GM12865 (cell line): Measurements from ENCODE around the gene MCF2L.
A peak's percentile ranks its signal among the peaks of the same experiment; 100 is the strongest.

Source experiments
- DNase-seq: peaks from one replicate; pipeline ENCODE4 v3.0.0; 2010; ENCODE audit warnings: low read depth
- H3K4me3 ChIP-seq: 2 replicates; pipeline ENCODE4 v1.5.1; 2011; ENCODE audit warnings: mild to moderate bottlenecking, low read depth, low read length, control low read depth
- TF ChIP-seq, protein P1 (sequence below): IDR thresholded peaks from 2 replicates; pipeline ENCODE4 v1.5.1; 2011; ENCODE audit warnings: low read length, control low read depth, low read depth, inconsistent platforms; ENCODE audit not compliant: insufficient read depth; ENCODE audit errors: missing control alignments

Gene MCF2L

DNA sequence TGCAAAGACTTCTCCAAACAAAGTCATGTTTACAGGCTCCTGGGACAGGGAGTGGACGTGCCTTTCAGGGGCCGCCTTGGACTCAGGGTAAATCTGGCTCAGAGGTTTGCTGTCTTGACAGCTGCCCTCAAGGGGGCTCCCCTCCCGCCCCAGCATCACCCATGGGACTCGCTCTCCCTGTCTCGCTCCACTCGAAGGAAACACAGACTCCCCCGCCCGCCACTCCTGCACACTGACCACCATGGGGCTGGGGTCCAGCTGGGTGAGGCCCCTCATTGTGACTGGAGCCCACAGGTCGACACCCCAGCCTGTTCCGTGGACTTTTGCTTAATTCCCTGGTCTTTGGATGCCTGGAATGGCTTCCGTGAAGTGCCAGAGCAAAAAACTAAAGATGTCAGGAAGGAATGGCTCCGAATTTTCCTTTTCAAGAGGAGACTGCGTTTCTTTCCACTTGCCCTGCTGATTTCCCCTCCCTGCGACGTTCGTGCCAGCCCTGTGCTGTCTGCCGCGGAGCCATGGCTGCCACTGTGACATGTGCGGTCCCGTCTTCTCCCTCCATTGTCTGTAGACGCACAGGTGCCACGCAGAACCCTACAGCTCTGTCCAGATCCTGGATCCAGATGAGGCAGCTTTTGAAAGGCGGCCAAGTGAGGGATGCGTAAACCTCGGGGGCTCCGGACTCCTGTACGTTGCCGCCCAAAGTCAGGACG, 48.6 kb downstream of the MCF2L start:
- TF ChIP-seq, protein P1, sequence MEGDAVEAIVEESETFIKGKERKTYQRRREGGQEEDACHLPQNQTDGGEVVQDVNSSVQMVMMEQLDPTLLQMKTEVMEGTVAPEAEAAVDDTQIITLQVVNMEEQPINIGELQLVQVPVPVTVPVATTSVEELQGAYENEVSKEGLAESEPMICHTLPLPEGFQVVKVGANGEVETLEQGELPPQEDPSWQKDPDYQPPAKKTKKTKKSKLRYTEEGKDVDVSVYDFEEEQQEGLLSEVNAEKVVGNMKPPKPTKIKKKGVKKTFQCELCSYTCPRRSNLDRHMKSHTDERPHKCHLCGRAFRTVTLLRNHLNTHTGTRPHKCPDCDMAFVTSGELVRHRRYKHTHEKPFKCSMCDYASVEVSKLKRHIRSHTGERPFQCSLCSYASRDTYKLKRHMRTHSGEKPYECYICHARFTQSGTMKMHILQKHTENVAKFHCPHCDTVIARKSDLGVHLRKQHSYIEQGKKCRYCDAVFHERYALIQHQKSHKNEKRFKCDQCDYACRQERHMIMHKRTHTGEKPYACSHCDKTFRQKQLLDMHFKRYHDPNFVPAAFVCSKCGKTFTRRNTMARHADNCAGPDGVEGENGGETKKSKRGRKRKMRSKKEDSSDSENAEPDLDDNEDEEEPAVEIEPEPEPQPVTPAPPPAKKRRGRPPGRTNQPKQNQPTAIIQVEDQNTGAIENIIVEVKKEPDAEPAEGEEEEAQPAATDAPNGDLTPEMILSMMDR = no peak
- no peak overlapping the region for H3K4me3 ChIP-seq
- no peak for DNase-seq

DNA sequence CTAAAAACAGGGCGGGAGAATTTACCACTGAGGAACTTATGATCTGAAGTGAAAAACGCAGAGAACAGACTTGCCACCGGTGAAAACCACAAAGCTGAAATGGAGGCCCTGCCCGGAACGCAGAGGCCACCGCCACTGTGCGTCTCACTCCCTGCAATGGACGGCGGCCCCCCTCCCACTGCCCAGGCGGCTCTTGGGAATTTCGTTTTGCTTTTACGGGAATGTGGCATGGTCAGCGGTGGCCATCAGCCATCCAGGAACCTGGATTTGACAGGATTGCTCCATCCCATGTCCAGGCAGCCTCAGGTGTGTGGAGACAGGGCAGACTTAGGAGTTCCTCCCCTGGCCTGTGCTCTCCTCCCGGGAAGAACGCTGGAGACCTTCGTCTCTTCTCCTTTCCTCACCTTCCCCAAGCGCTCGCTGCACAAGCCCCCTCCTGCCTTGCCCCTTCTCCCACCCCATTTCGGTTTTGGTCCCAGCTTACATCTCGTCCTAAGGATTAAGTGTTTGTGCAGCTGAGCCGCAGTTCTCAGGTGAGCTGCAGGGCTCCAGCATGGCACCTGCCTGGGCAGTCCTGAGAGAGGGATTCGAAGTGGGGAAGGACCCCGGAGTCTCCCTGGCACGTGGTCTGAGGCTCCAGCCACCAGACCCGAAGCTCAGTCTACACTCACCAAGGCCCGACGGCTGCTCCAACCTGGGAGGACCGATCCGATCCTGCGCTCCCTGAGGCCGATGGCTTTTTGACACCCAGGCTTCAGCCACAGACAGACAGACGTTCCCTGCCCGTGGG, 49.9 kb downstream of the MCF2L start:
- no peak overlapping the region for H3K4me3 ChIP-seq
- DNase-seq = no peak
- TF ChIP-seq, protein P1 = no peak

DNA sequence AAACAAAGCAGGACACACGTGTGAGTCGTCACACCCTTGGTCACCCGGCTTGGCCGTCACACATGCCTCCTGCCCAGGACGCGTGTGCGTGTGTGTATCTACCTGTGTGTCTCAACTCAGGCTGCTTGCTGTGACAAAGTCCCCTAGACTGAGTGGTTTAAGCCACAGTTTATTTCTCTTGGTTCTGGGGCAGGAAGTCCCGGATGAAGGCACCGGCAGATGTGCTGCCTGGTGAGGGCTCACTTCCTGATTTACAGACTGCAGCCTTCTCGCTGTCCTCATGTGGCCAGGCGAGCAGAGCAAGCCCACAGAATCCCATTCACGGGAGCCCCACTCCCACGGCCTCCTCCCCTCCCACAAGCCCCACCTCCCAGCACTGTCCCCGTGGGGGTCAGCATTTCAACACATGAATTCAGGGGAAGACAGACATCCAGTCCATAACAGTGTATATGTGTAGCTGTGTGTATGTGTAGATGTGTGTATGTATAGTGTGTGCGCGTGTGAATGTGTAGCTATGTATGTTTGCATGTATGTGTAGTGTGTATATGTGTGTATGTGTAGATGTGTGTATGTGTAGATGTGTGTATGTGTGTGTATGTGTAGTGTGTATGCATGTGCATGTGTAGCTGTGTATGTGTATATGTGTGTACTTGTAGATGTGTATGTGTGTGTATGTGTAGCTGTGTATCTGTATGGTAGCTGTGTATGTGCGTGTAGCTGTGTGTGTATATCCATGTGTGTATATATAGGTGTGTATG, 51.5 kb downstream of the MCF2L start:
- DNase-seq = peak; percentile 5
- TF ChIP-seq, protein P1 = no peak

DNA sequence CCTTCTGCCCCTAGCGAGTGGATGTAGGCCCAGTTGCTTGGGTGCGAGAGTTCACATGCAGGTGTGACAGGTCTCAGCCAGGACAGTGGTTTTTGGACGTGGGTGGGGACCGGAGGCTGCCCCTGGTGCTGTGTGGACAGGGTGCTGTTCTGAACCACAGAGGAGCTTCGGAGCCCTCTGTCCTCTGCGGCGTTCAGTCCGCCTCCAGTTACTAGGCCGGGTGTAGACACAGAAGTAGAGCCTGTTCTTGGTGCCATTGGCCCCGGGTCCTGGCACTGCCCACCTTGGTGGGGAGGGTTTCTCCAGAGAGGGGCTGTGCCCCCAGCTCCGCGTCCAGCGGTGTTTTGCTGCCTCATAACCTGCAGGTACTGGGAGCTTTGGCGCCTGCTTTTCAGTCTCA, 52.4 kb downstream of the MCF2L start:
- H3K4me3 ChIP-seq = no peak overlapping the region
- no peak for DNase-seq
- TF ChIP-seq, protein P1 = no peak

More for the DNA sequence above, 51.5 kb downstream of the MCF2L start:
- H3K4me3 ChIP-seq = no peak overlapping the region

DNA sequence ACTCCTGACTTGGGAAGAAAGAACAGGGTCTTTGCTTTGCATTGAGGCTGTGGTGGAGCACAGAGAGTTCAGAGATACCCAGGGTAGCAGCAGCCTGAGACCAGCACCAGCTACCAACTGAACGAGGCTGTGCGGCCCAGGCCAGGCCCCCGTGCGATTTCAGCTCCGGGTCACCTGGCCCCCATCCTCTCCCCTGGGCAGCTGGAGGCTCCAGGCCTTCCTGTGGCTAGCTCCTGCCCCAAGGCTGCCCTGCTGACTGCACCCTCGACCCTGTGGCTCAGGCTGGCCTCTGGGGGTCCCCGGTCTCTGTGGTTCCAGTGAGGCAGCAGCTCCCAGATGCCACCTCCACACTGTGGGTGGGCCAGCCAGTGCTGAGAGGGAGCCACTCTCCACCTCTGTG, 52.8 kb downstream of the MCF2L start:
- TF ChIP-seq, protein P1 = no peak
- H3K4me3 ChIP-seq = no peak overlapping the region
- no peak for DNase-seq

DNA sequence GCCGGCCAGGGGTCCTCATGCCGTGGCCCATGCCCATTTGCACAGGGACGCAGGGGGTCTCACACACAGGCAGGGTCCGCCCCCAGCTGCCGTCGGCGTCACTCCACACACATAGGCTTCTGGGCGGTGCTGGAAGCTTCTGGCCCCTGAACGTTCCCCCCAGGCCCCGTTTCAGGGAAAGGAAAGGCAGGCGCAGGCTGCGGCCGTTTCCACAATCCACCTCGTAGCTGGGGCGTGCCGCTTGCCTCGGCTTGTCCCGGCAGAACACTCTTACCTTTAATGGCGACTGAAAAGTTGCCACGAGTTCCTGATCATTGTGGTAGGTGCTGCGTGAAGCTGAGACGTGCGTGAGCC, 53.4 kb downstream of the MCF2L start:
- H3K4me3 ChIP-seq = no peak overlapping the region
- TF ChIP-seq, protein P1 = no peak
- no peak for DNase-seq
